HepG2 (cell line): Measurements from ENCODE around the gene ATP11B. TPM values are rescaled to one million over a fixed set of nuclear protein-coding genes. Genes with fewer than 3 reads are reported as not detected.

Source experiments
- ATAC-seq: fragments of 200-7000 bp; cut with Tn5 transposase; 3 replicates; pipeline ENCODE4 v1.9.1; 2020; ENCODE audit warnings: mild to moderate bottlenecking, moderate library complexity
- BruUV-seq: library from RNA; stranded (reverse); fragments of 400-500 nt; replicated peaks from 2 replicates; lab custom pipeline; 2021; lab: Mats Ljungman, UMichigan
- CTCF ChIA-PET: fragments of 300-600 bp; formaldehyde crosslinking; extraction: SDS; loops from one replicate; lab custom pipeline; 2021; ENCODE audit warnings: low total read pairs, inconsistent platforms, low intra/inter-chr PET ratio; lab: Yijun Ruan, JAX
- POLR2A ChIA-PET: fragments of 350-600 bp; sonication (Branson Sonifier 250); formaldehyde crosslinking; loops from one replicate; lab custom pipeline; 2020; ENCODE audit warnings: antibody characterized with exemption, inconsistent platforms; lab: Yijun Ruan, JAX
- DNase-seq: peaks from one replicate; pipeline ENCODE4 v3.0.0-alpha.2; 2015; ENCODE audit warnings: low spot score
- FAIRE-seq: peaks from 3 replicates; lab custom pipeline; 2011; peaks lifted over from hg19 to GRCh38; lab: Jason Lieb, UNC
- H2AFZ ChIP-seq: one replicate; pipeline ENCODE4 v1.6.1; 2011; ENCODE audit warnings: low read length, inconsistent platforms
- H3K27ac ChIP-seq: fragments of 300-600 bp; 3 replicates; pipeline ENCODE4 v1.8.0; 2011; ENCODE audit warnings: mixed run types, mild to moderate bottlenecking, mixed read lengths, low read length, inconsistent platforms; ENCODE audit not compliant: insufficient read depth; ENCODE audit errors: extremely low read length
- H3K27me3 ChIP-seq, 2 experiments: fragments of 200-600 bp in 1 of 2; 2 replicates in 1 of 2; 3 replicates in 1 of 2; pipeline versions ENCODE4 v1.6.0 to v1.8.0; 2011; ENCODE audit warnings: low read length in 2 of 2, mild to moderate bottlenecking in 2 of 2, moderate library complexity in 2 of 2, inconsistent platforms in 1 of 2; ENCODE audit not compliant: insufficient read depth in 2 of 2, control insufficient read depth in 1 of 2
- H3K36me3 ChIP-seq, 2 experiments: fragments of 200-600 bp in 1 of 2; replicated peaks in 1 of 2; 2 replicates in 1 of 2; 3 replicates in 1 of 2; pipeline versions ENCODE4 v1.5.1 to v1.8.0; 2011; ENCODE audit warnings: low read length in 2 of 2, inconsistent platforms in 1 of 2; ENCODE audit not compliant: insufficient read depth in 2 of 2, control insufficient read depth in 1 of 2
- H3K4me1 ChIP-seq: 2 replicates; pipeline ENCODE4 v1.5.1; 2012; ENCODE audit warnings: low read length, inconsistent platforms; ENCODE audit not compliant: insufficient read depth
- H3K4me2 ChIP-seq: 2 replicates; pipeline ENCODE4 v1.6.0; 2011; ENCODE audit warnings: low read depth, low read length, inconsistent platforms
- H3K4me3 ChIP-seq, 3 experiments: fragments of 200-600 bp in 1 of 3; sonication (generic), shearing (Covaris generic) in 1 of 3; replicated peaks in 1 of 3; 2 replicates each; pipeline ENCODE4 v1.5.1; 2011 to 2016; ENCODE audit warnings: low read length in 3 of 3, inconsistent platforms in 2 of 3, low read depth in 2 of 3, mild to moderate bottlenecking in 2 of 3, control low read depth in 1 of 3, mixed read lengths in 1 of 3; ENCODE audit not compliant: insufficient read depth in 1 of 3
- H3K79me2 ChIP-seq: one replicate; pipeline ENCODE4 v1.6.1; 2011; ENCODE audit warnings: low read length, inconsistent platforms; ENCODE audit not compliant: insufficient read depth
- H3K9ac ChIP-seq: 2 replicates; pipeline ENCODE4 v1.6.0; 2011; ENCODE audit warnings: mild to moderate bottlenecking, low read depth, low read length, inconsistent platforms; ENCODE audit not compliant: insufficient read depth
- H3K9me3 ChIP-seq: 2 replicates; pipeline ENCODE4 v1.5.1; 2012; ENCODE audit warnings: mild to moderate bottlenecking, low read length
- H4K20me1 ChIP-seq: 2 replicates; pipeline ENCODE4 v1.6.0; 2011; ENCODE audit warnings: inconsistent platforms, mild to moderate bottlenecking, low read length, moderate library complexity; ENCODE audit not compliant: insufficient read depth
- CEBPB ChIP-seq: IDR thresholded peaks from 2 replicates; pipeline ENCODE4 v1.6.1; 2011; ENCODE audit warnings: low read depth, low read length, improper control_type of control experiment, borderline replicate concordance
- CENPX ChIP-seq: sonication (generic); formaldehyde crosslinking; IDR thresholded peaks from 2 replicates; pipeline ENCODE4 v1.9.0; 2021; ENCODE audit warnings: mild to moderate bottlenecking, missing genetic modification reagents, moderate library complexity
- CHD2 ChIP-seq: IDR thresholded peaks from 2 replicates; pipeline ENCODE4 v1.6.1; 2011; ENCODE audit warnings: low read depth, low read length, improper control_type of control experiment
- NR2F6 ChIP-seq, 2 experiments: IDR thresholded peaks; 2 replicates each; pipeline ENCODE4 v1.6.1; 2016; ENCODE audit warnings: antibody characterized with exemption in 1 of 2, mild to moderate bottlenecking in 1 of 2
- PAWR ChIP-seq: sonication (generic); formaldehyde crosslinking; IDR thresholded peaks from 2 replicates; pipeline ENCODE4 v1.4.0; 2020; ENCODE audit warnings: missing genetic modification reagents, mild to moderate bottlenecking, borderline replicate concordance
- SIN3B ChIP-seq: fragments of 150-350 bp; IDR thresholded peaks from 2 replicates; pipeline ENCODE4 v1.6.1; 2014; ENCODE audit warnings: low read length
- SMC3 ChIP-seq: IDR thresholded peaks from 2 replicates; pipeline ENCODE4 v1.6.1; 2011; ENCODE audit warnings: low read length, improper control_type of control experiment
- THAP11 ChIP-seq: IDR thresholded peaks from 2 replicates; pipeline ENCODE4 v1.6.1; 2016; ENCODE audit warnings: missing biosample characterization, missing genetic modification reagents
- TSC22D2 ChIP-seq: sonication (generic); formaldehyde crosslinking; IDR thresholded peaks from 2 replicates; pipeline ENCODE4 v1.5.1; 2020; ENCODE audit warnings: missing genetic modification reagents, mild to moderate bottlenecking, borderline replicate concordance
- ZNF543 ChIP-seq: sonication (generic); formaldehyde crosslinking; IDR thresholded peaks from 2 replicates; pipeline ENCODE4 v1.4.0; 2020; ENCODE audit warnings: mild to moderate bottlenecking, missing genetic modification reagents
- WGBS: methylation state at CpG from one replicate; pipeline ENCODE4 v1.1.6; 2017; ENCODE audit warnings: low lambda C conversion rate; 5-methylcytosine and 5-hydroxymethylcytosine counted together
- in situ Hi-C: cut with HindIII; loops from 2 replicates; pipeline ENCODE4 v1.10.0; 2017; ENCODE audit warnings: low pct_unique_long_range_greater_than_20kb; ENCODE audit not compliant: extremely low pct_ligation_motif_present
- intact Hi-C: fragments of 100-400 bp; cut with micrococcal nuclease; formaldehyde crosslinking; loops from one replicate; pipeline ENCODE4 v1.10.0; 2022; ENCODE audit not compliant: unreplicated experiment
- polyA plus RNA-seq, 8 experiments: library from polyadenylated mRNA; depleted of rRNA in 3 of 8; stranded (reverse) in 7 of 8; unstranded in 1 of 8; fragments of >200 nt; fragmentation: Illumina TruSeq in 4 of 8; extraction: Trizol in 4 of 8; gene quantifications; 2 replicates each; pipeline versions ENCODE4 v1.2.1 to v1.2.3, GENCODE V29; 2011 to 2016; ENCODE audit warnings: low read depth in 4 of 8, missing spikeins in 1 of 8, mixed read lengths in 1 of 8; ENCODE audit not compliant: insufficient read depth in 1 of 8
- total RNA-seq, 5 experiments: library from RNA; depleted of rRNA; stranded (reverse); fragments of >200 nt; fragmentation: Illumina TruSeq; extraction: Trizol; gene quantifications; 2 replicates each; pipeline ENCODE4 v1.2.3, GENCODE V29; 2016; ENCODE audit warnings: low read depth in 1 of 5
- TF ChIP-seq, protein P1 (sequence below): sonication (generic); IDR thresholded peaks from 2 replicates; pipeline ENCODE4 v1.6.1; 2016; ENCODE audit warnings: low read depth, borderline replicate concordance
- TF ChIP-seq, protein P2 (sequence below): sonication (generic); formaldehyde crosslinking; IDR thresholded peaks from 2 replicates; pipeline ENCODE4 v1.5.0; 2020; ENCODE audit warnings: mild to moderate bottlenecking, missing genetic modification reagents, borderline replicate concordance
- TF ChIP-seq, protein P3 (sequence below): IDR thresholded peaks from 2 replicates; pipeline ENCODE4 v1.6.1; 2016; ENCODE audit warnings: mild to moderate bottlenecking

The ATP11B gene
- total and polyA plus RNA-seq, 2 of the 13 experiments (the other 11 are each of a cell fraction or from before 2014, with no cell fraction given) = 10.1 to 22.9 TPM

DNA sequence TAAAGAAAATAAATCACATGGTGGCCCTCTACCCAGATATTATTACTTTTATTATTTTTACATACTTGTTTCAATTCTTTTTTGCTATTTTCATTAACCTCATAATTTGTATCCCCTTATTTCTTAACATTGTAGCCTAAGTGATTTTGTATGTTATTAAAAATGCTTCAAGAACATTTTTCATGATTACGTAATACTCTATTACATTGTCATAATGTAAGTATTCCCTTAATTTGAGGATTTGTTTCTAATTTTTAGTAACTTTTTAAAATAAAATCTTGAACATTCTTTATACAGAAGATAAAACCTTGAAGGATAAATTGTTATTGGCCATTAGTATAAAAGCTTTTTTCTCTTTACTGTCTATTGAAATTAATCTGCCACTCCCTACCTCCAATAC, 98.1 kb downstream of the ATP11B start:
- FAIRE-seq (no peak), ATAC-seq (no peak), DNase-seq (no peak)
- H3K4me1 ChIP-seq = peaks cover 12% of the 10 kb centered on the region
- TF ChIP-seq CENPX = no peak
- TF ChIP-seq CEBPB = peak; percentile 73; the same call in 1 of the 2 replicates
- H3K4me2 ChIP-seq = no peak overlapping the region
- H4K20me1 ChIP-seq = no peaks in the 10 kb centered on the region
- no peak overlapping the region for H3K9ac ChIP-seq
- no peak overlapping the region for H3K27ac ChIP-seq
- H3K79me2 ChIP-seq = no peaks in the 10 kb centered on the region
- intact Hi-C loops = no loop called here
- POLR2A ChIA-PET = no interaction called here
- no peak overlapping the region for H2AFZ ChIP-seq
- no peaks in the 10 kb centered on the region for H3K9me3 ChIP-seq
- CTCF ChIA-PET = no interaction called here
- WGBS = 100% methylated on average over 1 of the region's 1 CpG
- no TSS peak for BruUV-seq
- H3K27me3 ChIP-seq = no peaks in the 10 kb centered on the region
- H3K36me3 ChIP-seq = no peaks in the 10 kb centered on the region
- H3K4me3 ChIP-seq = no peak overlapping the region
- in situ Hi-C loops = no loop called here

DNA sequence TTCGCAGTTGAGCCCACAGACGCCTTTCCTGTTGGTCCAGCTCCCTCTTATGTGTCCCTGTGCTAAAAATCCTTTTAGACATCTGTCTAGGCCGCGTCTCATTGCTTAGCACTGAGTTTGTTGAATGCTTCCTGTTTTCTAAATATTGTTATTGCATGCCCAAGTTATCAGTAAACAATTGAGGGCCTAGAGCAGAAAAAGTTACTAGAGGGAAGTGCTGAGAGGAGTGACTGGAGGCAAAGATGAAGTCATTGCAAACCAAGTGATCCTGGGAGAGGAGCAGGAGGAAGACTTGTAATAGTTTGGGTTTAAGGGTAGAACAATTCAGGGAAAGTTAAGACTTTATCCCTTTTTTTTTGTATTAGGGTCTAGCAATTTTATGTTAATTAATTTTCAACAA, 98.9 kb downstream of the ATP11B start:
- Histone ChIP-seq H3K4me2 (no peak overlapping the region), H4K20me1 (no peaks in the 10 kb centered on the region), H3K4me1 (peaks cover 16% of the 10 kb centered on the region), H2AFZ (no peak overlapping the region), H3K9me3 (no peaks in the 10 kb centered on the region), H3K4me3 (no peak overlapping the region), H3K79me2 (no peaks in the 10 kb centered on the region), H3K27ac (no peak overlapping the region), H3K36me3 (no peaks in the 10 kb centered on the region), H3K9ac (no peak overlapping the region), H3K27me3 (no peaks in the 10 kb centered on the region)
- CTCF ChIA-PET = no interaction called here
- ATAC-seq = no peak
- BruUV-seq = no TSS peak
- in situ Hi-C loops = no loop called here
- POLR2A ChIA-PET = no interaction called here
- intact Hi-C loops = no loop called here
- FAIRE-seq = no peak
- no peak for DNase-seq
- 96% methylated on average over 4 of the region's 4 CpGs for WGBS
- TF ChIP-seq, protein P1, sequence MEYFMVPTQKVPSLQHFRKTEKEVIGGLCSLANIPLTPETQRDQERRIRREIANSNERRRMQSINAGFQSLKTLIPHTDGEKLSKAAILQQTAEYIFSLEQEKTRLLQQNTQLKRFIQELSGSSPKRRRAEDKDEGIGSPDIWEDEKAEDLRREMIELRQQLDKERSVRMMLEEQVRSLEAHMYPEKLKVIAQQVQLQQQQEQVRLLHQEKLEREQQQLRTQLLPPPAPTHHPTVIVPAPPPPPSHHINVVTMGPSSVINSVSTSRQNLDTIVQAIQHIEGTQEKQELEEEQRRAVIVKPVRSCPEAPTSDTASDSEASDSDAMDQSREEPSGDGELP = no peak
- no peak for TF ChIP-seq PAWR
- no peak for TF ChIP-seq SMC3
- TF ChIP-seq TSC22D2 (CRISPR knock-in tag) = no peak
- TF ChIP-seq CHD2 = no peak
- TF ChIP-seq THAP11 (CRISPR knock-in tag) = no peak
- TF ChIP-seq SIN3B = no peak
- no peak for TF ChIP-seq ZNF543 (CRISPR knock-in tag)
- TF ChIP-seq, protein P2, sequence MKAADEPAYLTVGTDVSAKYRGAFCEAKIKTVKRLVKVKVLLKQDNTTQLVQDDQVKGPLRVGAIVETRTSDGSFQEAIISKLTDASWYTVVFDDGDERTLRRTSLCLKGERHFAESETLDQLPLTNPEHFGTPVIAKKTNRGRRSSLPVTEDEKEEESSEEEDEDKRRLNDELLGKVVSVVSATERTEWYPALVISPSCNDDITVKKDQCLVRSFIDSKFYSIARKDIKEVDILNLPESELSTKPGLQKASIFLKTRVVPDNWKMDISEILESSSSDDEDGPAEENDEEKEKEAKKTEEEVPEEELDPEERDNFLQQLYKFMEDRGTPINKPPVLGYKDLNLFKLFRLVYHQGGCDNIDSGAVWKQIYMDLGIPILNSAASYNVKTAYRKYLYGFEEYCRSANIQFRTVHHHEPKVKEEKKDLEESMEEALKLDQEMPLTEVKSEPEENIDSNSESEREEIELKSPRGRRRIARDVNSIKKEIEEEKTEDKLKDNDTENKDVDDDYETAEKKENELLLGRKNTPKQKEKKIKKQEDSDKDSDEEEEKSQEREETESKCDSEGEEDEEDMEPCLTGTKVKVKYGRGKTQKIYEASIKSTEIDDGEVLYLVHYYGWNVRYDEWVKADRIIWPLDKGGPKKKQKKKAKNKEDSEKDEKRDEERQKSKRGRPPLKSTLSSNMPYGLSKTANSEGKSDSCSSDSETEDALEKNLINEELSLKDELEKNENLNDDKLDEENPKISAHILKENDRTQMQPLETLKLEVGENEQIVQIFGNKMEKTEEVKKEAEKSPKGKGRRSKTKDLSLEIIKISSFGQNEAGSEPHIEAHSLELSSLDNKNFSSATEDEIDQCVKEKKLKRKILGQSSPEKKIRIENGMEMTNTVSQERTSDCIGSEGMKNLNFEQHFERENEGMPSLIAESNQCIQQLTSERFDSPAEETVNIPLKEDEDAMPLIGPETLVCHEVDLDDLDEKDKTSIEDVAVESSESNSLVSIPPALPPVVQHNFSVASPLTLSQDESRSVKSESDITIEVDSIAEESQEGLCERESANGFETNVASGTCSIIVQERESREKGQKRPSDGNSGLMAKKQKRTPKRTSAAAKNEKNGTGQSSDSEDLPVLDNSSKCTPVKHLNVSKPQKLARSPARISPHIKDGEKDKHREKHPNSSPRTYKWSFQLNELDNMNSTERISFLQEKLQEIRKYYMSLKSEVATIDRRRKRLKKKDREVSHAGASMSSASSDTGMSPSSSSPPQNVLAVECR (CRISPR knock-in tag) = no peak
- TF ChIP-seq NR2F6 (IDR thresholded peaks at IDR 0.05) = no peak
- TF ChIP-seq NR2F6 (CRISPR knock-in tag; IDR thresholded peaks at IDR 0.05) = no peak
- TF ChIP-seq, protein P3, sequence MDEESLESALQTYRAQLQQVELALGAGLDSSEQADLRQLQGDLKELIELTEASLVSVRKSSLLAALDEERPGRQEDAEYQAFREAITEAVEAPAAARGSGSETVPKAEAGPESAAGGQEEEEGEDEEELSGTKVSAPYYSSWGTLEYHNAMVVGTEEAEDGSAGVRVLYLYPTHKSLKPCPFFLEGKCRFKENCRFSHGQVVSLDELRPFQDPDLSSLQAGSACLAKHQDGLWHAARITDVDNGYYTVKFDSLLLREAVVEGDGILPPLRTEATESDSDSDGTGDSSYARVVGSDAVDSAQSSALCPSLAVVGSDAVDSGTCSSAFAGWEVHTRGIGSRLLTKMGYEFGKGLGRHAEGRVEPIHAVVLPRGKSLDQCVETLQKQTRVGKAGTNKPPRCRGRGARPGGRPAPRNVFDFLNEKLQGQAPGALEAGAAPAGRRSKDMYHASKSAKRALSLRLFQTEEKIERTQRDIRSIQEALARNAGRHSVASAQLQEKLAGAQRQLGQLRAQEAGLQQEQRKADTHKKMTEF = no peak
